Fibroblast of lung (primary cell): ENCODE results near the gene EBNA1BP2. TPM values are rescaled to one million over a fixed set of nuclear protein-coding genes. Genes with fewer than 3 reads are reported as not detected.

ENCODE experiments used
- DNase-seq, 2 donors: peaks; one replicate each; pipeline versions ENCODE4 v3.0.0 to v3.0.0-alpha.2; 2010; ENCODE audit warnings: low read depth in 2 of 2
- H2AFZ ChIP-seq: 2 replicates; pipeline ENCODE4 v1.5.1; 2012; ENCODE audit warnings: low read length, control low read depth, inconsistent platforms
- H3K27ac ChIP-seq: 2 replicates; pipeline ENCODE4 v1.5.1; 2011; ENCODE audit warnings: low read length, control low read depth; ENCODE audit not compliant: insufficient read depth
- H3K27me3 ChIP-seq: 2 replicates; pipeline ENCODE4 v1.5.1; 2011; ENCODE audit warnings: mild to moderate bottlenecking, low read length; ENCODE audit not compliant: control insufficient read depth, insufficient read depth
- H3K36me3 ChIP-seq: 2 replicates; pipeline ENCODE4 v1.5.1; 2011; ENCODE audit warnings: low read length; ENCODE audit not compliant: control insufficient read depth, insufficient read depth
- H3K4me1 ChIP-seq: 2 replicates; pipeline ENCODE4 v1.5.1; 2011; ENCODE audit warnings: low read length; ENCODE audit not compliant: control insufficient read depth, insufficient read depth; ENCODE audit errors: extremely low read depth
- H3K4me2 ChIP-seq: 2 replicates; pipeline ENCODE4 v1.5.1; 2011; ENCODE audit warnings: low read length, control low read depth; ENCODE audit not compliant: insufficient read depth; ENCODE audit errors: extremely low read depth
- H3K4me3 ChIP-seq, 4 experiments: fragments of 200-600 bp in 1 of 4; sonication (generic) in 1 of 4; replicated peaks in 1 of 4; 2 replicates each; pipeline ENCODE4 v1.5.1; 2011 to 2016; ENCODE audit warnings: low read length in 4 of 4, low read depth in 3 of 4, mild to moderate bottlenecking in 3 of 4, control low read depth in 2 of 4, inconsistent platforms in 1 of 4, mixed read lengths in 1 of 4; ENCODE audit not compliant: insufficient read depth in 1 of 4; ENCODE audit errors: control extremely low read depth in 1 of 4
- H3K79me2 ChIP-seq: 2 replicates; pipeline ENCODE4 v1.5.1; 2012; ENCODE audit warnings: mild to moderate bottlenecking, low read length, inconsistent platforms; ENCODE audit not compliant: control insufficient read depth, insufficient read depth
- H3K9ac ChIP-seq: 2 replicates; pipeline ENCODE4 v1.5.1; 2011; ENCODE audit warnings: mild to moderate bottlenecking, low read length, control low read depth; ENCODE audit not compliant: insufficient read depth
- H3K9me3 ChIP-seq: 2 replicates; pipeline ENCODE4 v1.5.1; 2012; ENCODE audit warnings: low read depth, low read length; ENCODE audit not compliant: control insufficient read depth, insufficient read depth
- H4K20me1 ChIP-seq: 2 replicates; pipeline ENCODE4 v1.5.1; 2011; ENCODE audit warnings: low read length; ENCODE audit not compliant: control insufficient read depth, insufficient read depth; ENCODE audit errors: extremely low read depth
- EZH2 ChIP-seq: IDR thresholded peaks from 2 replicates; pipeline ENCODE4 v1.5.1; 2012; ENCODE audit warnings: low read length, control low read depth, mild to moderate bottlenecking; ENCODE audit errors: missing control alignments
- polyA minus RNA-seq: library from RNA; depleted of rRNA, polyadenylated mRNA; stranded (reverse); fragments of >200 nt; gene quantifications from 2 replicates; pipeline ENCODE4 v1.2.3, GENCODE V29; 2011; ENCODE audit warnings: low replicate concordance
- polyA plus RNA-seq, 2 donors: library from polyadenylated mRNA; depleted of rRNA in 1 of 2; stranded (reverse) in 1 of 2; unstranded in 1 of 2; fragments of >200 nt; gene quantifications; 2 replicates each; pipeline ENCODE4 v1.2.1, GENCODE V29; 2011 to 2012; ENCODE audit warnings: missing spikeins in 1 of 2
- total RNA-seq: library from RNA; depleted of rRNA; stranded (reverse); fragments of >200 nt; gene quantifications from 2 replicates; pipeline ENCODE4 v1.2.1, GENCODE V29; 2014
- TF ChIP-seq, protein P1 (sequence below), 2 donors: IDR thresholded peaks in 1 of 2; conservative IDR thresholded peaks in 1 of 2; 1 replicate in 1 of 2; 2 replicates in 1 of 2; pipeline ENCODE4 v1.5.1; 2011 to 2012; ENCODE audit warnings: low read length in 2 of 2, control low read depth in 1 of 2, inconsistent platforms in 1 of 2, low read depth in 1 of 2, mild to moderate bottlenecking in 1 of 2

EBNA1BP2 gene
- total RNA-seq (39.1 and 44.4 TPM in 2 replicates), polyA plus RNA-seq (52.4 and 81.5 TPM in 2 replicates), polyA minus RNA-seq (22.7 and 35.2 TPM in 2 replicates)
- polyA plus RNA-seq (2012): 69.1 and 104 TPM in 2 replicates

DNA sequence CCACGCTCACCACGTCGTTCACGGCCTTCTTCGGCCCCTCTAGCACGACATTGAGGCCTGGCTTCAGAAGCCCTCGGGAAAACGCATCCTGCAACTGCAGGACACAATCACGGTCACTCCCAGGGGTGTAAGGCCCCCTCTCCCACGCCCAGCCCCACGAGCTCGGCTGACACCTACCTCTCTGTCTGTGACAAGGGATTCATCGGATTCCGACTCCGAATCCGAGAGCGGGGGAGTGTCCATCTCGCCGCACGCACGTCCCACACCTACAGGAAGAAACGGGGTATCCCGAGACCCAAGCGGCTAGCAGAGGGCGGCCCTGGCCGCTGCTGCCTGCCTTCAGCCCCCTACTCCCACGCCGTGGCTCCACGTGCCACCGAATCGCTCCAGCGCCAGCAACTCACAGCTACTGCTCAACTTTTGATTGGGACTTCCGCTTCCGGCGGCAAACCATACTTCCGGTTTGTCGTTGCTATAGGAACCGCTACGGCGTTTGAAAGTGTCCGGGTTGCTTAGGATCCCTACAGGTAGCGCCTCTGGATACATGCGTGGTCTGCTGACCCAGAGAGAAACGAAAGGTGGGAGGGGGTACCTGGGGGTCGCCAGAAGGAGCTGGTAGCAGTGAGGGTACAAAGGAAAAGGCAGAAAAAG is at the start of gene EBNA1BP2, which contains the start of gene CFAP57:
TSS of gene EBNA1BP2 (minus strand) at position 415 of the 651 bp plus-strand sequence. CDS start at position 243, 172 bp downstream.
TSS of gene CFAP57 (plus strand) at position 455 of the 651 bp plus-strand sequence. CDS start 424 bp downstream, outside the sequence.
- peaks cover 2% of the 10 kb centered on the region for H3K4me1 ChIP-seq
- peak; percentile 91 to 94 for DNase-seq
- H4K20me1 ChIP-seq: no peaks in the 10 kb centered on the region
- peak within 1 kb of the TSS; percentile 72 for H3K27ac ChIP-seq
- H3K9me3 ChIP-seq: no peaks in the 10 kb centered on the region
- peak within 1 kb of the TSS; percentile 89 for H2AFZ ChIP-seq
- peaks cover 14% of the 10 kb centered on the region for H3K36me3 ChIP-seq
- peak within 1 kb of the TSS; percentile 94 for H3K4me2 ChIP-seq
- TF ChIP-seq EZH2: no peak
- TF ChIP-seq, protein P1, sequence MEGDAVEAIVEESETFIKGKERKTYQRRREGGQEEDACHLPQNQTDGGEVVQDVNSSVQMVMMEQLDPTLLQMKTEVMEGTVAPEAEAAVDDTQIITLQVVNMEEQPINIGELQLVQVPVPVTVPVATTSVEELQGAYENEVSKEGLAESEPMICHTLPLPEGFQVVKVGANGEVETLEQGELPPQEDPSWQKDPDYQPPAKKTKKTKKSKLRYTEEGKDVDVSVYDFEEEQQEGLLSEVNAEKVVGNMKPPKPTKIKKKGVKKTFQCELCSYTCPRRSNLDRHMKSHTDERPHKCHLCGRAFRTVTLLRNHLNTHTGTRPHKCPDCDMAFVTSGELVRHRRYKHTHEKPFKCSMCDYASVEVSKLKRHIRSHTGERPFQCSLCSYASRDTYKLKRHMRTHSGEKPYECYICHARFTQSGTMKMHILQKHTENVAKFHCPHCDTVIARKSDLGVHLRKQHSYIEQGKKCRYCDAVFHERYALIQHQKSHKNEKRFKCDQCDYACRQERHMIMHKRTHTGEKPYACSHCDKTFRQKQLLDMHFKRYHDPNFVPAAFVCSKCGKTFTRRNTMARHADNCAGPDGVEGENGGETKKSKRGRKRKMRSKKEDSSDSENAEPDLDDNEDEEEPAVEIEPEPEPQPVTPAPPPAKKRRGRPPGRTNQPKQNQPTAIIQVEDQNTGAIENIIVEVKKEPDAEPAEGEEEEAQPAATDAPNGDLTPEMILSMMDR (conservative IDR thresholded peaks at IDR 0.05 in 1 of 2, IDR thresholded peaks at IDR 0.05 in 1 of 2; ENCODE audit: low read depth in 1 of 2, low read length in 2 of 2): no peak
- peaks cover 28% of the 10 kb centered on the region for H3K79me2 ChIP-seq
- peak within 1 kb of the TSS; percentile 77 to 97 (median 90) for H3K4me3 ChIP-seq
- H3K27me3 ChIP-seq: peaks cover 5% of the 10 kb centered on the region
- peak within 1 kb of the TSS; percentile 68 for H3K9ac ChIP-seq

DNA sequence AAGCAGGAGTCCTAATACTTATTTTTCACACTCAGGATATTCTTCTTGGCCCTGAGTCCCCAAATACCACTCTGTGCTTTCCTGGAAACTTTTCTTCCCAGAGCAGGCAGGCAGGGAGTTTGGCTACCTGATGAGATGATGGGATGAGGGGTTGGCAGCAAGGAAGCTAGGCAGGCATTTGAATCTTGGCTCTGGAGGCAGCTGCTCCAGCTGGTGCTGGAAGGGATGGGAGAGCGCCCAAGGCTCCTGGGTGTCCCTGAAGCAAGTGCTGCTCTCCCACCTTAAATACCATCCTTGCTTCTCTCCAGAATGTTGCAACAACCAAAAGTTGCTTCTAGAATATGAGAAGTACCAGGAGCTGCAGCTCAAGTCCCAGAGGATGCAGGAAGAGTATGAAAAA is 49.7 kb upstream of the EBNA1BP2 start:
- Histone ChIP-seq H3K9ac (no peak overlapping the region), H3K4me3 (no peak overlapping the region), H3K27ac (no peak overlapping the region), H3K4me1 (peaks cover 2% of the 10 kb centered on the region), H3K4me2 (no peak overlapping the region), H4K20me1 (no peaks in the 10 kb centered on the region), H3K9me3 (no peaks in the 10 kb centered on the region), H3K79me2 (no peaks in the 10 kb centered on the region), H3K27me3 (no peaks in the 10 kb centered on the region), H2AFZ (no peak overlapping the region), H3K36me3 (no peaks in the 10 kb centered on the region)
- TF ChIP-seq, protein P1 (conservative IDR thresholded peaks at IDR 0.05 in 1 of 2, IDR thresholded peaks at IDR 0.05 in 1 of 2; ENCODE audit: low read depth in 1 of 2, low read length in 2 of 2): no peak
- TF ChIP-seq EZH2: no peak
- no peak for DNase-seq

- TF ChIP-seq, protein P1 (conservative IDR thresholded peaks at IDR 0.05 in 1 of 2, IDR thresholded peaks at IDR 0.05 in 1 of 2; ENCODE audit: low read depth in 1 of 2, low read length in 2 of 2): no peak
- no peak for TF ChIP-seq EZH2
- Histone ChIP-seq H3K36me3 (no peaks in the 10 kb centered on the region), H4K20me1 (no peaks in the 10 kb centered on the region), H3K79me2 (no peaks in the 10 kb centered on the region), H3K4me3 (no peak overlapping the region), H3K4me2 (no peak overlapping the region), H2AFZ (no peak overlapping the region), H3K27ac (no peak overlapping the region), H3K4me1 (peaks cover 2% of the 10 kb centered on the region), H3K9ac (no peak overlapping the region), H3K27me3 (no peaks in the 10 kb centered on the region), H3K9me3 (no peaks in the 10 kb centered on the region)
- no peak for DNase-seq
Observed at GRCh38 chr1:43220905-43221778, 49.1 kb upstream of the EBNA1BP2 start.
